ENCODE data around the gene ATP5F1E. TPM values are rescaled to one million over a fixed set of nuclear protein-coding genes. Genes with fewer than 3 reads are reported as not detected.
A peak's percentile ranks its signal among the peaks of the same experiment; 100 is the strongest.

The ATP5F1E gene
- total and polyA plus RNA-seq, 2 of the 4 experiments (the other 2 are of a cell fraction), result 3.8 to 34.5 TPM

GRCh38 chr20:59048681-59049030 lies 16.5 kb upstream of the ATP5F1E start:
- in situ Hi-C loops (cut with MboI; ENCODE audit: low sequenced_read_pairs), result loop anchor here (25.0 kb wide), 3 partner anchors 811 to 1661 kb away; partner anchors contain the start of genes ANKRD60 and RBM38
- dilution Hi-C loops (cut with HindIII; ENCODE audit: low sequenced_read_pairs, unreplicated experiment), result no loop called here

More at GRCh38 chr20:59048681-59049030, 16.5 kb upstream of the ATP5F1E start:
- Histone ChIP-seq H3K4ac (ENCODE audit: low read depth, low read length) (no peak overlapping the region), H2BK5ac (ENCODE audit: low read depth, low read length, poor library complexity, severe bottlenecking) (no peak overlapping the region), H3K4me2 (ENCODE audit: low read depth, low read length) (peak overlapping the region; percentile 46; the same call in 1 of the 2 replicates), H2BK15ac (ENCODE audit: low read depth, low read length) (no peak overlapping the region), H3K9me3 (ENCODE audit: control insufficient read depth, insufficient read depth, low read length) (no peaks in the 10 kb centered on the region), H4K20me1 (ENCODE audit: insufficient read depth, low read length) (no peaks in the 10 kb centered on the region), H3K4me1 (ENCODE audit: control insufficient read depth, insufficient read depth, low read length) (no peaks in the 10 kb centered on the region), H4K8ac (ENCODE audit: low read depth in 2 of 2, low read length in 2 of 2) (no peak overlapping the region), H3K27ac (ENCODE audit: insufficient read depth, low read length) (no peak overlapping the region), H2BK20ac (ENCODE audit: low read depth, low read length) (no peak overlapping the region), H3K56ac (ENCODE audit: extremely low read depth, insufficient read depth, low read length) (no peak overlapping the region), H3K9me1 (ENCODE audit: insufficient read depth, low read length) (0 out of 2 replicates have a peak, but pooled peaks cover 5% of the 10 kb centered on the region), H2AK9ac (replicated peaks; ENCODE audit: low read depth, low read length, poor library complexity) (no peak overlapping the region), H4K91ac (ENCODE audit: insufficient read depth, low read depth, low read length) (no peak overlapping the region), H3K4me3 (ENCODE audit: insufficient read depth, low read depth, low read length) (no peak overlapping the region), H3K18ac (ENCODE audit: low read depth, low read length) (no peak overlapping the region), H2BK120ac (ENCODE audit: low read depth, low read length) (no peak overlapping the region), H3K27me3 (ENCODE audit: control insufficient read depth, insufficient read depth, low read length) (peaks cover 25% of the 10 kb centered on the region), H3K9ac (ENCODE audit: low read depth, low read length) (no peak overlapping the region), H2AK5ac (ENCODE audit: low read depth, low read length) (no peak overlapping the region), H3K36me3 (ENCODE audit: control insufficient read depth, insufficient read depth, low read length) (no peaks in the 10 kb centered on the region), H3K23ac (ENCODE audit: low read depth, low read length) (no peak overlapping the region), H4K5ac (ENCODE audit: low read depth, low read length) (no peak overlapping the region), H3K79me1 (ENCODE audit: low read depth in 1 of 2, low read length in 2 of 2) (no peaks in the 10 kb centered on the region), H3K14ac (replicated peaks; ENCODE audit: low read depth, low read length) (no peak overlapping the region), H2AFZ (replicated peaks; ENCODE audit: low read length, poor library complexity) (no peak overlapping the region)
- ChIA-PET CTCF (no interaction called here), POLR2A (ENCODE audit: unreplicated experiment) (no interaction called here)
- TF ChIP-seq MAZ (IDR thresholded peaks at IDR 0.05; ENCODE audit: borderline replicate concordance, low read depth, low read length), result no peak
- TF ChIP-seq RAD21 (IDR thresholded peaks at IDR 0.05; ENCODE audit: low read length), result no peak
- no peak for TF ChIP-seq ELK1 (IDR thresholded peaks at IDR 0.05; ENCODE audit: borderline replicate concordance, low read depth, low read length)
- no peak for TF ChIP-seq BHLHE40 (IDR thresholded peaks at IDR 0.05; ENCODE audit: low read depth, low read length)
- no peak for TF ChIP-seq POLR2A (IDR thresholded peaks at IDR 0.05; ENCODE audit: low read depth, low read length)
- no peak for TF ChIP-seq RFX5 (IDR thresholded peaks at IDR 0.05; ENCODE audit: low read depth, low read length)
- TF ChIP-seq NFE2L2 (IDR thresholded peaks at IDR 0.05; ENCODE audit: low read depth, low read length), result no peak
- TF ChIP-seq RCOR1 (IDR thresholded peaks at IDR 0.05; ENCODE audit: insufficient replicate concordance, low read length), result no peak
- TF ChIP-seq USF2 (IDR thresholded peaks at IDR 0.05; ENCODE audit: low read depth, low read length), result no peak
- no peak for TF ChIP-seq MAFK (IDR thresholded peaks at IDR 0.05; ENCODE audit: low read depth, low read length)
- TF ChIP-seq CTCF (conservative IDR thresholded peaks at IDR 0.05; ENCODE audit: low read depth, low read length), result no peak
- TF ChIP-seq CHD1 (IDR thresholded peaks at IDR 0.05; ENCODE audit: low read depth, low read length), result no peak
- TF ChIP-seq SMC3 (IDR thresholded peaks at IDR 0.05; ENCODE audit: low read depth, low read length), result no peak
- TF ChIP-seq CEBPB (IDR thresholded peaks at IDR 0.05; ENCODE audit: low read depth, low read length), result no peak
- no peak for TF ChIP-seq FOS (IDR thresholded peaks at IDR 0.05; ENCODE audit: low read depth, low read length)
- TF ChIP-seq MXI1 (IDR thresholded peaks at IDR 0.05; ENCODE audit: borderline replicate concordance, low read depth, low read length), result no peak
- no TSS peak for BruUV-seq (replicated peaks)
- DNase-seq, result no peak
- ATAC-seq (ENCODE audit: low read depth), result no peak
- intact Hi-C loops (cut with micrococcal nuclease), result loop anchor here (10.0 kb wide), 1 partner anchor 814 kb away; no protein-coding TSS in a partner anchor
- 48% methylated on average over 2 of the region's 2 CpGs; no CpG with 5 or more reads in 1 of the 2 experiments for WGBS, 2 experiments (ENCODE audit: extremely low coverage in 2 of 2, insufficient read length in 1 of 2)
